IPS-20b (cell line): ENCODE measurements around the gene WDR7.

Experiments
- H3K27ac ChIP-seq: one replicate; pipeline ENCODE4 v1.5.1; 2013; ENCODE audit warnings: low read length
- H3K27me3 ChIP-seq: 2 replicates; pipeline ENCODE4 v1.6.1; 2013; ENCODE audit warnings: mild to moderate bottlenecking, low read length, inconsistent platforms; ENCODE audit not compliant: insufficient read depth
- H3K36me3 ChIP-seq: 2 replicates; pipeline ENCODE4 v1.6.1; 2013; ENCODE audit warnings: low read depth, mild to moderate bottlenecking, inconsistent platforms, low read length, moderate library complexity; ENCODE audit not compliant: insufficient read depth
- H3K4me1 ChIP-seq: 2 replicates; pipeline ENCODE4 v1.6.1; 2013; ENCODE audit warnings: mild to moderate bottlenecking, control low read depth, inconsistent platforms, low read length, moderate library complexity; ENCODE audit not compliant: insufficient read depth
- H3K4me3 ChIP-seq: 2 replicates; pipeline ENCODE4 v1.5.1; 2013; ENCODE audit warnings: mild to moderate bottlenecking, low read length, inconsistent platforms
- H3K9ac ChIP-seq: 2 replicates; pipeline ENCODE4 v1.6.1; 2013; ENCODE audit warnings: low read depth, mild to moderate bottlenecking, inconsistent platforms, low read length, moderate library complexity
- H3K9me3 ChIP-seq: 2 replicates; pipeline ENCODE4 v1.6.1; 2013; ENCODE audit warnings: mild to moderate bottlenecking, low read depth, low read length, inconsistent platforms; ENCODE audit not compliant: insufficient read depth

The WDR7 gene

DNA sequence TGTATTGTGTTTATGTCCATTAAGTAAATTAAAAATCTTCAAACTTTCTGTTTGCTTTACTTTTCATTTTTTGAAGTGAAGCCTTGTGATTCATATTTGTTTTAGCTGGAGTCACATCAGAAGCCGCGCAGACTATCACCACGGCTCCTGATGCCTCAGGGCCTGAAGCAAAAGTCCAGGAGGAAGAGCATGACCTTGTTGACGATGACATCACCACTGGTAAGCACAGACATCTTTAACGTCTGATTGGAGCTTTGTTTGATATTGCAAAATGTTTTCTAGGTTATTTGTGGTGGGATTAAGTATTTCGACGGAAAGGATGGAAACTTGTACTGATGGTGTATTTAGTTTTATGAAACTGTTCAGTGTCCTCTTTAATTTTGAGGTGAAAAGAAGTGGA, 164.8 kb downstream of the WDR7 start:
- Histone ChIP-seq H3K4me3 (no peak overlapping the region), H3K9me3 (no peaks in the 10 kb centered on the region), H3K36me3 (no peaks in the 10 kb centered on the region), H3K27ac (no peak overlapping the region), H3K9ac (no peak overlapping the region), H3K27me3 (no peaks in the 10 kb centered on the region), H3K4me1 (no peaks in the 10 kb centered on the region)

DNA sequence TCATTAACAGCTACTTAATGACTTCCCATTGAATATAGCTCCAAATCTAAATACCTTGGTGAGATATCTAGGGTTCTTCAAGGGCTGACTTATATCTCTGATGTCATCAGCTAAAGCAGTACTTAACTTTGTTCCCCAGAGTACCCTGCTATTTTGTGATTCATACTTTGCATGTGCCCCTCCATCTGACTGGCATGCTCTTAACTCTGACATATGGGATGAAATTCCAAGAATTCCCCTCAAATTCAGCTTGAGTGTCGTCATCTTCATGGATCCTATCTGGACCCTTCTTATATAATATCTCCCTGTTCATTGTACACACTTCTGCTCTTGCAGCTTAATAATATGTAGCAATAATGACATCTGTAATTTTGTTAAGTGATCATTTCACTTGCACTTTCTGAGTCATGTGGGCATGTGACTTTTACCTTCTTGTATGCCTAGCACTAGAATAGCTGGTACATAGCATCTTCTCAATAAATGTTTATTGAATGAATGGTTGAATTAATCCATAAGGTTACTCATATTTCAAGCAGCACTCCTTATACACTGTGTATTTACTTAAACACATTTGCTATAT, 172.9 kb downstream of the WDR7 start:
- no peak overlapping the region for H3K27ac ChIP-seq
- no peaks in the 10 kb centered on the region for H3K27me3 ChIP-seq
- H3K36me3 ChIP-seq = no peaks in the 10 kb centered on the region
- H3K9me3 ChIP-seq = no peaks in the 10 kb centered on the region
- no peaks in the 10 kb centered on the region for H3K4me1 ChIP-seq
- H3K9ac ChIP-seq = no peak overlapping the region
- H3K4me3 ChIP-seq = no peak overlapping the region

DNA sequence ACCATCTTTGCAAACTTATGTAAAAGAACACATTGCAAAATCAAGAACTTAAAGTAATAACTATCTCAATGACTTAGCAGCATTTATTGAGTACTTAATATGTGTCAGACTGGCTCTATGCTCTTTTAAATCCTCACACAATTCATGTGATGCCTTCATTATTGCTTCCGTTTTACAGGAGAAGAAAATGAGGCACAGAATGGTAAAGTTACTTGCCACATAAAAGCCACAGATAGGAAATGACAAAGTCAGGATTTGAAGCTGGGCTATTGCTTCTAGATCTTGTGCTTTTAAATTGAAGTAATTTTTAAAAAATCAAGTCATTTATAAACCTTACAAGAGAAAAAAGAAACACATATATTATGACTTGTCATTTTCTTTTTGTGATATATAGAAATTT, 174.2 kb downstream of the WDR7 start:
- Histone ChIP-seq H3K9me3 (no peaks in the 10 kb centered on the region), H3K27me3 (no peaks in the 10 kb centered on the region), H3K36me3 (no peaks in the 10 kb centered on the region), H3K4me1 (no peaks in the 10 kb centered on the region), H3K4me3 (no peak overlapping the region), H3K9ac (no peak overlapping the region), H3K27ac (no peak overlapping the region)

DNA sequence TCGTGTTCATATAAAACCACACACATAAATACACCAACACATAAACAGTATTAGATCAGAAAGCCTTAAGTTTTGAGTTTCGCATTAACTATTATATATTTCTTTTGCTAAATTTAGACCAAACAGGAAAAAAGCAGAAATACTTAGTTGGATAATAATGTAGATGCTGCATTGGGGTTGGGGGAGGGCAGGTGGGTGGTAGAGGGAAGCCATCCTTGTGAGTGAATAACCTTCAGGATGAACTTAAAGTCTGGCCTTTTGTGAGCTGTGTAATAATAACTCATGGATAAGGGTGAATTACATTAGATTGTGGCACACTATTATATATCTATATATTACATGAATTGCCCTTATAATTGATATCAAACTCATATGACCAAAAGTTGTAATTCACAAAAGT, 174.7 kb downstream of the WDR7 start:
- Histone ChIP-seq H3K4me1 (no peaks in the 10 kb centered on the region), H3K4me3 (no peak overlapping the region), H3K36me3 (no peaks in the 10 kb centered on the region), H3K9ac (no peak overlapping the region), H3K27me3 (no peaks in the 10 kb centered on the region), H3K27ac (no peak overlapping the region), H3K9me3 (no peaks in the 10 kb centered on the region)

DNA sequence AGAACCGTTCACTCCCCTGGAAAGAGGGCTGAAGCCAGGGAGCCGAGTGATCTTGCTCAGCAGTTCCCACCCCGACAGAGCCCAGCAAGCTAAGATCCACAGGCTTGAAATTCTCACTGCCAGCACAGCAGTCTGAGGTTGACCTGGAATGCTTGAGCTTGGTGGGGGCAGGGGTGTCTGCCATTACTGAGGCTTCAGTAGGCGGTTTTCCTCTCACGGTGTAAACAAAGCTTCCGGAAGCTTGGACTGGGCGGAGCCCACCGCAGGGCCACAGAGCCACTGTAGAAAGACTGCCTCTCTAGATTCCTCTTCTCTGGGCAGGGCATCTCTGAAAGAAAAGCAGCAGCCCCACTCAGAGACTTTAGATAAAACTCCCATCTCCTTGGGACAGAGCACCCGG, 180.8 kb downstream of the WDR7 start:
- Histone ChIP-seq H3K27me3 (no peaks in the 10 kb centered on the region), H3K4me3 (no peak overlapping the region), H3K9me3 (no peaks in the 10 kb centered on the region), H3K36me3 (no peaks in the 10 kb centered on the region), H3K9ac (no peak overlapping the region), H3K4me1 (peaks cover 5% of the 10 kb centered on the region; the same call in 1 of the 2 replicates), H3K27ac (no peak overlapping the region)

DNA sequence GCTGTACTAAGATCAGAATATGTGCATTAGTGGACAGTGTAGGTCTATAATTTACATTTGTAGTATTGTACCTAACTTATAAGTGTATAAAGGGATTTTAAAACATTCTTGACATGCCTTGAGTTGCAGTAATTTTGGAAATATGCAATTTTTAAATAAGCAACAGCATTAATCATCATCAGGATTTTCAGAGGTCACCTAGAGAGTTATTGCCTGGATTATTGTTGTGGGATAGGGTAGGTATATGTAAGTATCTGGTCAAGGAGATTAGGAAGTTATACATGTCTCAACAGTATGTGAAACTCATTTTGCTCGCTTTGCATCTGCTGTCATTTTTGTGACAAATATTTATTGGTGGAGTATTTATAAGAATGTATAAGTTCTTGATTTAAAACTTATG, 184.2 kb downstream of the WDR7 start:
- no peak overlapping the region for H3K27ac ChIP-seq
- H3K36me3 ChIP-seq = no peaks in the 10 kb centered on the region

DNA sequence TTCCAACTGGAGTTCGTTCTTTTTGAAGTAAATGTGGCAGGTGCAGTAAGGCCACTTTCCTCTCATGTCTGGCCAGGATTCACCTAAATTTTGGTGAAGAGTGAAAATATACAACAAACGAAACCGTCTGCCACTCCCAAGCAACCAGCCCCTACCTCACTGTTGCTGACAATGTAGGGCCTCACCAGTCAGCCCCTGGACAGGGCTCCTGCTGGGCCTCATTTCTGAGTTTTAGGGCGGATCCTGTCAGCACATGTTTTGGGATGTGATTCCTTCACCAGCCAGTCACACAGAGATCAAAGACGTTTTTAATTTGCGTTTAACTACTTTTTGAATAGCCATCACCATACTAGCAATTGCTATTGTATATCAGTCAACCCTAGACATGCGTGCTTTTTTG, 185.0 kb downstream of the WDR7 start:
- Histone ChIP-seq H3K4me1 (peaks cover 5% of the 10 kb centered on the region; the same call in 1 of the 2 replicates), H3K27ac (no peak overlapping the region), H3K36me3 (no peaks in the 10 kb centered on the region), H3K4me3 (no peak overlapping the region), H3K9ac (no peak overlapping the region), H3K27me3 (no peaks in the 10 kb centered on the region), H3K9me3 (no peaks in the 10 kb centered on the region)

More for the DNA sequence above, 184.2 kb downstream of the WDR7 start:
- peaks cover 5% of the 10 kb centered on the region; the same call in 1 of the 2 replicates for H3K4me1 ChIP-seq
- H3K27me3 ChIP-seq = no peaks in the 10 kb centered on the region
- H3K9me3 ChIP-seq = no peaks in the 10 kb centered on the region
- H3K4me3 ChIP-seq = no peak overlapping the region
- no peak overlapping the region for H3K9ac ChIP-seq

DNA sequence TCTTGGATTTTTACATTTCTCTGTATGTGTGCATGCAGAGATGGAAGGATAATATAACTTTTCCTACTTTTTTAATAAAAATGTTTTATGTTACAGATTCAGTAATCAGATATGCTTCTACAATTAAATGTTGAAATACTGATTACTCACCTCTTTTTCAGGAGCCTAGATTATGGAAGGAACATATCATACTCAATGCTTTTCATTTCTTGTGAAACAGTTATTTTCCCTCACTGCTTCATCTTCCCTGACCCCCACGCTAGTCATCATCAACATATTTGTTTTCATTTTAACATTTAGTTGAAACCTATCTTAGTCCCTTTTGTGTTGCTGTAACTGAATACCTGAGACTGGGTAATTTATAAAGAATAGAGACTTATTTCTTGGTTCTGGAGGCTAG, 190.7 kb downstream of the WDR7 start:
- no peak overlapping the region for H3K27ac ChIP-seq
- H3K4me1 ChIP-seq = no peaks in the 10 kb centered on the region
- no peaks in the 10 kb centered on the region for H3K9me3 ChIP-seq
- no peak overlapping the region for H3K9ac ChIP-seq
- no peaks in the 10 kb centered on the region for H3K27me3 ChIP-seq
- no peaks in the 10 kb centered on the region for H3K36me3 ChIP-seq
- H3K4me3 ChIP-seq = no peak overlapping the region

DNA sequence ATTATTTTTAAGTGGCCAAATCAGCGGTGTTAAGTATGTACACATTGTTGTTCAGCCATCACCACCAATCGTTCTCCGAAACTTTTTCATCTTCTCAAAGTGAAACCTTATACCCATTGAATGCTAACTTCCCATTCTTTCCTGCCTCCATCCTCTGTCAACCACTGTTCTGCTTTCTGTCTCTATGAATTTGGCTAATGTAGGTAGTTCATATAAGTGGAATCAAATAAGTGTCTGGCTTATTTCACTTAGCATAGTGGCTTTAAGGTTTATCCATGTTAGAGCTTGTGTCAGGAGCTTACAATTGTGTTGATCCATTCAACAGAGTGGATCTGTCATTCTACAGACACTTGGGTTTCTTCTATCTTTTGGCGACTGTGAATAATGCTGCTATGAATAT, 192.1 kb downstream of the WDR7 start:
- Histone ChIP-seq H3K9ac (no peak overlapping the region), H3K27me3 (no peaks in the 10 kb centered on the region), H3K36me3 (no peaks in the 10 kb centered on the region), H3K9me3 (no peaks in the 10 kb centered on the region), H3K4me1 (no peaks in the 10 kb centered on the region), H3K27ac (no peak overlapping the region), H3K4me3 (no peak overlapping the region)

DNA sequence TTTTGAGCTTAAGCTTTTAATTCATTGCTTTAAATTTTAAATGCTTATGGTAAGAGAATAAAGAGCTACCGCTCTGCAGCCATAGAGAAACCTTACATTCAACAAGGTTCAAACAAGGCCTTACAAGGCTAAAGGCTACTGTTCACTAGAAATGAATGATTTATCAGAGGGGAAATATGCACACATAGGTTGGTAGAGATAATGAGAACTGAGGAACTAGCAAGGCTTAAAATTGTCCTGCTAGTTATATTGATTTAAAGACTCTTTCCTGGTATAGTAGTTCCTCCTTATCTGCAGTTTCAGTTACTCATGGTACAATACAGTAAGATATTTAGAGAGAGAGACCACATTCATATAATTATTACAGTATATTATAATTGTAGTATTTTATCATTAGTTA, 193.4 kb downstream of the WDR7 start:
- no peak overlapping the region for H3K4me3 ChIP-seq
- H3K27ac ChIP-seq = no peak overlapping the region
- H3K27me3 ChIP-seq = no peaks in the 10 kb centered on the region
- H3K9me3 ChIP-seq = no peaks in the 10 kb centered on the region
- H3K36me3 ChIP-seq = no peaks in the 10 kb centered on the region
- no peak overlapping the region for H3K9ac ChIP-seq
- H3K4me1 ChIP-seq = no peaks in the 10 kb centered on the region

DNA sequence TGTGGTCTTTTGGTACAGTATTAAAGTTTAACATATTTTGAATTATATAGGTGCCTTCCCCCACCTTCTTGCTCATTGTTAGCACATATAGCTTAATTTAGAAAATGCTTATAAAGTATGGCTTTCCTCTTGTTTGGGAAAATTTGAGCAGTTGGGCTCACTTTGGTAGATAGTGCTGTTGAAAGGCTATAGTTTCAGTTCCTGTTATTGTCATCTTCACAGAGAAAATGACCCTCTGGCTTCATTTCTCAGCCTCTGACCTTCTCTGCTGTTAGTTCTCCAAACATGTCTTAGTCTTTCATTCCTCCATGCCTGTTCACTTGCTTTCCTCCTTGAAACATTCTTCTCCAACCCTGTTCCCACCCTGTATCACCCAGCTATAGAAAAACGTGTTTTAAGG, 200.6 kb downstream of the WDR7 start:
- Histone ChIP-seq H3K9me3 (no peaks in the 10 kb centered on the region), H3K9ac (no peak overlapping the region), H3K4me1 (no peaks in the 10 kb centered on the region), H3K27me3 (no peaks in the 10 kb centered on the region), H3K36me3 (no peaks in the 10 kb centered on the region), H3K4me3 (no peak overlapping the region), H3K27ac (no peak overlapping the region)

DNA sequence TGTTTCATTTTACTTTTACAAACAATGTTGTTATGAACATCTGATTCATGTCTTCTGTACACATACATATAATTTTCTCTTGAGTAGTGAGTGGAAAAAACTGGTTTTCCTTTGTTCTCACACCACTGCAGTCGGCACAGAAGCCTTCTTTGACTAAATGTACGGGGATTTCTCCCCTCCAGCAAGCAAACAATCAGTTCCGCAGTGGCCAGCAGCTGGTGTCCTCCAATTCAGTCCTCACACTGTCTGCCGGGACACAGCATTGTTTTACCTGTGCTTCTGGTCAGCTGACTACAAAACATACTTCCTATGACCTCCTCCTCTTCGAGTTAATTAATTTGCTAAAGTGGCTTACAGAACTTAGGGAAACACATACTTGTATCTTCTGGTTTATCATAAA, 202.8 kb downstream of the WDR7 start:
- Histone ChIP-seq H3K4me1 (no peaks in the 10 kb centered on the region), H3K27me3 (no peaks in the 10 kb centered on the region), H3K27ac (no peak overlapping the region), H3K4me3 (no peak overlapping the region), H3K36me3 (no peaks in the 10 kb centered on the region), H3K9me3 (no peaks in the 10 kb centered on the region), H3K9ac (no peak overlapping the region)

DNA sequence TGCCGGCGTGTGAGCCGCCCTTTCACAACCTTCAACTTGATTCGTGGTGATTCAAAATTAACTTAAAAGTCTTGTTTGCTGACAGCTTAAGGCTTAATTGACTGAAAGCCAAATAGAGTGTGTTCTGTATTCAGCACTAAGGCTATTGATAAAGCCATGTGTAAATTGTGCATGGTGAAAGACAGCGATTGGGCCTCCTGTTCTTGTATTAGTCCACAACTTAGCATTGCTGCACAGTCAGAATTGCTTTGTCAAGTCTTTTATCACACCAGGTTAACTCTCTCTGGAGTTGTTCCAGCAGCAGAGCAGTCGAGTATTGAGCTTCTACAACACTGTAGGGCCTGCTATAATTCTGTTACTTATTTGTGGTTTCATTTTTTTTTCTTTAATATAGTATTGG, 210.1 kb downstream of the WDR7 start:
- no peaks in the 10 kb centered on the region for H3K27me3 ChIP-seq
- no peak overlapping the region for H3K27ac ChIP-seq
- no peaks in the 10 kb centered on the region for H3K9me3 ChIP-seq
- no peak overlapping the region for H3K9ac ChIP-seq
- no peak overlapping the region for H3K4me3 ChIP-seq
- H3K36me3 ChIP-seq = no peaks in the 10 kb centered on the region
- H3K4me1 ChIP-seq = no peaks in the 10 kb centered on the region
